ENCODE data around the gene CDH4.

Gene CDH4

DNA sequence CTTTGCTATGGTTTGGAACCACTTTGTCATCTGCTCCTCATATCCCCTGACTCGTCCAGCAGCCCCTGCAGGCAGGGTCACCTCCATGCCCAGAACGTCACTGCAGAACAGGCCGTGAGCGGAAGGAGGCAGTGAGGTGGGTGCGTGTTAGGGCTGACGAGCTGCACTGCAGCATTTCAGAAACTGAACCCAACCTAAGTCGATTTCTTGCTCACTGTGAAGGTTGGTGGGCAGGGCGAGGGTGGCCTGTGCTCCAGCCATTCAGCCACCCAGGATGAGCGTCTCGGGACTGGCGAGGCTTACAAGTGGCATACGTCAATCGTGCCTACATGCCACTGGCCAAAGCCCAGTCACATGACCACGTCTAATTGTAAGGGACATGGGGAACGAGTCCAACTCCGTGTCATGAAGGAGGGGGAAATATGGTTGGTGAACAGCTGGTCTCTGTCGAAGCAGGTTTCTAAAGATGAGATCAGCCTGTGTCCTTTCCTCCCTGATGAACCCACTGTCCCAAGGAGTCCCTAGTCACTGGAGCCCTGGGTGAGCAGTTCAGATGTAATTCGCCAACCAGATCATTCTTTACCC lies 524.5 kb downstream of the CDH4 start:
- DNase-seq (ENCODE audit: insufficient read length, low spot score) = no peak
- TF ChIP-seq POLR2A (IDR thresholded peaks at IDR 0.05; ENCODE audit: low read depth, low read length) = no peak
- FAIRE-seq = no peak

DNA sequence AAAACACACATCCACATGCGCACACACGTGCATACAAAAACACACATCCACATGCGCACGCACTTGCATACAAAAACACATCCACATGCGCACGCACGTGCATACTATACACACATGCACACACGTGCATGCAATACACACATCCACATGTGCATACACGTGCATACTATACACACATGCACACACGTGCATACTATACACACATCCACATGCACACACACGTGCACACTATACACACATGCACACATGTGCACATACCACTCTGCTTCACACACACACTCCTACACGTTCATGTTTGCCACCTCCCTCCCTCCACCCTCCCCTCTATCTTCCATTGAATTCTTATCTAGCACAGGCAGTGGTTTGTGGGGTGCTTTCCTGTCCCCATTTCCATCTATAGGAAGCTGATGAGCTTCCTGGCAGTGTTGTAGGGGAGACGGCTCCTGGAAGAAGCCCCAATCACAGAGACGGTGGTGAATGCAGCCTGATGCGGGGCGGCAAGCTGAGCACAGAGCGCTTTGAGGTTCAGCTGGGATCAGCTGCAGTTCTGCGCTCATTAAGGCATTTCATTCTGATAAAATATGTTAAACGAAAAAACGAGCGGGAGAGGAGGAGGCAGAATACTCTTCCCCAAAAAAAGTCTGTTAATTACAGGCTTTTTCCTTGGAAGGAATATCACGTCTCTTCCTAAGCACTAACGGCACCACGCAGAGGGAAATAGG lies 525.9 kb downstream of the CDH4 start:
- no peak for TF ChIP-seq POLR2A (IDR thresholded peaks at IDR 0.05; ENCODE audit: low read depth, low read length)
- FAIRE-seq (no peak), DNase-seq (ENCODE audit: insufficient read length, low spot score) (no peak)

DNA sequence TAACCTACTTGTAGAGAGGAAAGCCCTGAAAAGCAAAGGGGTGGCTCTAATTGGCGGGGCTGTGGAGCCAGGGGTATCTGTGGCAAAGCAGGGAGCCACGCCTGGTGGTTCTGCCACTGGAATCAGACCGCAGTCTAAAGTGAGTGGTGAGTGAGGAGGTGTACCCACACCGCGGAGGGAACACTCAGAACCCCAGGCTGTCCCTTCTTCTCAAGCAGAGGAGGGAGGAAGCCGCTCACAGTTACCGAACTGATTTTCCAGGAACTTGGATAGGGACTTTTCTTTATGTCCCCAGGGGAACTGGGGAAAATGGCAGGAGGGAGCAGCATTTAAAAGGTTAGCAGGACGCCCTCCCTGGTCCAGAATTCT lies 526.4 kb downstream of the CDH4 start:
- FAIRE-seq (no peak), DNase-seq (ENCODE audit: insufficient read length, low spot score) (no peak)
- TF ChIP-seq POLR2A (IDR thresholded peaks at IDR 0.05; ENCODE audit: low read depth, low read length) = no peak

DNA sequence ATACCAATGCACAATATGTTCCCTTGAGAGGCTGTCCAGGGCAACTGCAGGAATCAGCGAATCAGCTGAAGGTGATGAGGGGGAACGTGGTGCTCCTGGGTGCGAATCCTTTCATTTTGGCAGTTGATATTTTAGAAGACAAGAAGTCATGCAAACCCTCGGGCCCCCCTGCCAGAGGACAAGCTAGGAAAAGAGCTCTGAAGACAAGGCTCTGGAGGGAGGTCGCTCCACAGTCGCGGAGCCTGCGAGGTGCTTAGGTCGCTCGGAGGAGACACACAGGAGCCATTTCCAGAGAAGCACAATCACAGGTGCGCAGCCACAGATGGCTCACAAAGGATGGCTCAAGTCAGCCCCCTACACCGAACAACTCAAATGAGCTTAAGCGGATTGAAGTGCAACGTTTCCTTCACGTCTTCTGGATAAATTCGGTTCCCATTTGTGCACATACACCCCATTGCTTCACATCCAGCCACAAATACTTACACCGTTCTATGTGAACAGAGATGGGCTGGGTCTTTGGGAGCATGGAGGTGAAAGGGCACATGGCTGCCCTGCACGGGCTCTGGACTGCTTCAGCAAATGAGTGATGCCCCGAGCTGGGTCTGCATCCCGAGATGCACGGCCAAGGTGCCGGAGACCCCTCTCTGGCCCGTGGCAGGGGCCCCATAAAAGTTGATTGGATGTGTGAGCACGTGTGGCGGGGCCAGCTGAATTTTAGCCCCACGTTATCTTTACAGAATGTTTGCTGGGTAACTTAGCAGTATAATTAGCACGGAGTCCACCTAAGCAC lies 527.3 kb downstream of the CDH4 start:
- TF ChIP-seq POLR2A (IDR thresholded peaks at IDR 0.05; ENCODE audit: low read depth, low read length) = no peak
- no peak for DNase-seq (ENCODE audit: insufficient read length, low spot score)
- no peak for FAIRE-seq

DNA sequence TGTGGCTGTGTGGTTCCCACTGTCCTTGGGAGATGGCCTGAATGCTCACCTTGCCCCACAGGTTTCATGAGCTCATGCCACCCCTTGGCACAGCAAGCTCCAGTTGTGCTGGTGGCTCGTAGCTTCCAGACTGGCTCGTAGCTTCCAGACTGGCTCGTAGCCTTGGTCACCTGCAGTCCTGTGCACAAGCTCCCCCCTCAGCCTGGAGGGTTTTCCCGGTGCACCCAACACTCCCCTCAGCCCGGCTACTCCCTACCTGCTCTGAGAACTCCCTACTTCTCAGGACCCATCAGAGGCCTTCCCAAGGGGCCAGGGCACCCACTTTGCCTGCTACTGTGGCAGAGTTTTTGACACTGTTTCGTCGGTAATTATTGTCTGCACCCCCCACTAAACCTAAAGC lies 528.0 kb downstream of the CDH4 start:
- no peak for TF ChIP-seq POLR2A (IDR thresholded peaks at IDR 0.05; ENCODE audit: low read depth, low read length)
- DNase-seq (ENCODE audit: insufficient read length, low spot score) (no peak), FAIRE-seq (no peak)

DNA sequence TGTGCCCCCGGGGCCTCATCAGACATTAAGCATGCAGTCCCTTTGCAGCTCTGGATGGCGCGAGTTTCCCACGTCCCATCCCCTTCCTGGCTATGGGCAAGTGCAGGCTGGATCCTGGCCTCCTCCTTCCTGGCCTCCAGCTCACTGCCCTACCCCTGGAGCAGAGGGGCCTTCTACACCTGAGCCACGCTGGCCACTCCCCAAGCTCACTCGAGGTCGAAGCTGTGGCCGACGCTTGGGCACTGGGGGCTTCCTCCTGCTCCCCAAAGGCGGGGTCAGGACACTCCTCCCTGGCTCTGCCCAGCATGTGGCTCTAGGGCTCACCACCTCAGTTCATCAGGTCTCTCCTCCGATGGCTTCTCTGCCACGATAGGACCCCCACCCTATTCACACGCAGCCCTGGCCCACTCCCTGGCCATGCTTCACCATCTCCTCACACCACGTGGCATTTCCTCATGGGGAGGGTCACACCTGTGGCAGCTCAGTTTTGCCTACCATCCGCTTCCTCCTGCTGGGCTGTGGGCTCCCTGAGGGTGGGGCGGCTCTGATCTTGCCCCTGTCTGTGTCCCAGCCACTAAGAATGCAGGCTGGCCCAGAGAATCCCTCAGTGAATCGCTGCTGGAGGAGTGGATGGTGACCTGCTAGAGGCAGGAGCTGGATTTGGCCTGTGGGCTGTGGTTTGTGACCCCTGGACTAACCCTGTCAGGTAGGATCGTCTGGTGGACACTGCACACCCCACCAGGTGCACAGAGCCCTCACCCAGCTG lies 532.9 kb downstream of the CDH4 start:
- no peak for TF ChIP-seq POLR2A (IDR thresholded peaks at IDR 0.05; ENCODE audit: low read depth, low read length)
- no peak for FAIRE-seq
- DNase-seq (ENCODE audit: insufficient read length, low spot score) = no peak

DNA sequence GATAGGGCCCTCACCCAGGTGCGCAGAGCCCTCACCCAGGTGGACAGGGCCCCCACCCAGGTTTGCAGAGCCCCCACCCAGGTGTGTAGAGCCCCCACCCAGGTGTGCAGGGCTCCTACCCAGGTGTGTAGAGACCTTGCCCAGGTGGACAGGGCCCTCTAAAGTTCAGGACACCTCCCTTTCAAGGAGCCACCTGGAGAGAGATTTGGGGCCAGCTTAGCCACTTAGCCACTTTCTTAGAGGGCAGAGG lies 533.4 kb downstream of the CDH4 start:
- FAIRE-seq (no peak), DNase-seq (ENCODE audit: insufficient read length, low spot score) (no peak)
- no peak for TF ChIP-seq POLR2A (IDR thresholded peaks at IDR 0.05; ENCODE audit: low read depth, low read length)

DNA sequence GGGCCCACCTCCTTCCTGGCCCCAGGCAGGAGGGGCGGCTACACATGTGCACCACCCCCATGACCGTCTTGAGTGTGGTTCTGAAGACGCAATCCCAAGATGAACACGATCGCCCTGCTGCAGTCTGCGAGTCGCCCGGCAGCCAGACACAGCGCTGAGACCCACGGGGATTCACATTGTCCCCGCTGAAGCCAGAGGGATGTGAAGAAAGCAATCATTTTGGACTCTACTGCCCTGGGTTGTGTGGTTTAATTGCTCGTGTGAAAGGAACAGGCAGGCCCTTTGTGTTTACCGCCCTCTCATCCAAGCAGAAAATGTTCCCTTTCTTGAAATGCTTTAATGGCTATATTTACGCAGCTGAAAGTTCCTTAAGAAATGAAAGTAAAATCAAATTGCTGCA lies 534.2 kb downstream of the CDH4 start:
- FAIRE-seq = no peak
- DNase-seq (ENCODE audit: insufficient read length, low spot score) = no peak

DNA sequence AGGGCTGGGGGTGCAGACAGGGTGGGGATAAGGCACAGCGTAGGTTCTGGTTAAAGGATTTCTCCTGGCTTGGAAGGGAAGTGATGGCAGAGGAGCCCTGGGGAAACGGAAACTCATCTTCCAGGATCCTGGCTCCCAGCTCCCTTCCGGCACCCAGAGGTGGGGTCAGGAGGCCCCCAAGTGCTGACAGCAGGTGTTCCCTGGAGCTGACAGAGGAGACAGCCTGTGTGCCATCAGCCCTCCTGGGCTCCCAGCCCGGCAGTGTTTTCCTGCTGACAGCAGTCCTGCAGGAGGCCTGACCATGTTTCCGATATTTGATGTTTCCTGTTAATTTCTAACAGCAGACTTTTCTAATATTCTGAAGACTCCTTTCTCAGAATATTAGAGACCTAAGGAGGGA lies 536.3 kb downstream of the CDH4 start:
- no peak for TF ChIP-seq POLR2A (IDR thresholded peaks at IDR 0.05; ENCODE audit: low read depth, low read length)
- FAIRE-seq = no peak
- no peak for DNase-seq (ENCODE audit: insufficient read length, low spot score)

More for the DNA sequence above, 534.2 kb downstream of the CDH4 start:
- TF ChIP-seq POLR2A (IDR thresholded peaks at IDR 0.05; ENCODE audit: low read depth, low read length) = no peak

DNA sequence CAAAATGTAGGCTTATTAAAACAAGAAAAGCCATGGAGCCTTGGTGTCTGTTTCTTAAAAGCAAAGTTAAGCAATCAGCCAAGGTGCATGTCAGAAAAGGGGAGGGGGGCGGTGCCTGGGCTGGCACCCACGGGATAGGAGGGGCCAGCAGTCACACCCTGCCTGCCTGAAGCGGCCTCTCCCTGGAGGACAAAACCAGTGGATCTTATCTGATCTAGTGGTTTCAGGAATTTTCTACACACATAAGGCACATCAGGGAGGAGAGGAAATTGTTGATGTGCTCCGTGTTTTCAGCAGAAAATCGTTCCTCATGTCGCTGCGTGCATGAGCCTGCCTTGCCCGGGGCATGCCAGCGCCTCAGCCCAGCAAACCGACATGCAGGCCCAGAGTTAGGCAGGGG lies 537.3 kb downstream of the CDH4 start:
- no peak for TF ChIP-seq POLR2A (IDR thresholded peaks at IDR 0.05; ENCODE audit: low read depth, low read length)
- FAIRE-seq = no peak
- no peak for DNase-seq (ENCODE audit: insufficient read length, low spot score)

DNA sequence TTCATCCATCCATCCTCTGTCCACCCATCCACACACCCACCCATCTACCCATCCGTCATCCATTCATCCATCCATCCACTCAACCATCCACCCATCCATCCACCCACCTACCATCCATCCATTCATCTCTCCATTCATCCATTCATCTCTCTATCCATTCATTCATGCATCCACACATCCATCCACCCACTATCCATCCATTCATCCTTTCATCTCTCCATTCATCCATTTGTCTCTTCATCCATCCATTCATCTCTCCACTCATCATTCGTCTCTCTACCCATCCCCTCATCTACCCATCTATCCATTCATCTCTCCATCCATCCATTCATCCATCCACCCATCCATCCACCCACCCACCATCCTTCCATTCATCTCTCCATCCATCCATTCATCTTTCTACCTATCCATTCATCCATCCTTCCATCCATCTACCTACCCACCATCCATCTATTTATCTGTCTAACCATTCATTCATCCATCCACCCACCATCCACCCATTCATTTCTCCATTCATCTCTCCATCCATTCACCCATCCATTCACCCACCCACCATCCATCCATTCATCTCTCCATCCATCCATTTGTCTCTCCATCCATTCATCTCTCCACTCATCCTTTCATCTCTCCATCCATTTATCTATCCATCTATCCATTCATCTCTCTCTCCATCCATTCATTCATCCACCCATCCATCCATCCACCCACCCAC lies 538.2 kb downstream of the CDH4 start:
- no peak for TF ChIP-seq POLR2A (IDR thresholded peaks at IDR 0.05; ENCODE audit: low read depth, low read length)
- FAIRE-seq (no peak), DNase-seq (ENCODE audit: insufficient read length, low spot score) (no peak)

DNA sequence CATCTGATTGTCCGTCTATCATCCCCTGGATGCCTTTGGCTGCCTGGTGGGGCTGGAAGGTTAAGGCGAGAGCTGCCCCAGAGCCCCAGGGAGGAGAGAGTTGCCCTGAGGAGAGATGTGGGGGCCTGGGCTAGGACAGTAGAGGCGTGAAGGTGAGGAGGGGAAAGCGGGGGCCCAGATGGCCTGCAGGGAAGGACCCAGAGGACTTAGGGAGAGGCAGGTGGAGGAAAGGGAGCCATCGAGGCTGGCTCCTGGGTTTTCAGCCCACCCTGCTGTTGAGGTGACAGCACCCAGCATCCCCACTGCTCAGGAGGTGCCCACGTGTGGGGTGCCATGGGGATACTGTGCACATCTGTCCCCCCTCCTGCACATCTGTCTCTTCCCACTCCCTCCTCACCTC lies 539.9 kb downstream of the CDH4 start:
- DNase-seq (ENCODE audit: insufficient read length, low spot score) (no peak), FAIRE-seq (no peak)
- no peak for TF ChIP-seq POLR2A (IDR thresholded peaks at IDR 0.05; ENCODE audit: low read depth, low read length)

DNA sequence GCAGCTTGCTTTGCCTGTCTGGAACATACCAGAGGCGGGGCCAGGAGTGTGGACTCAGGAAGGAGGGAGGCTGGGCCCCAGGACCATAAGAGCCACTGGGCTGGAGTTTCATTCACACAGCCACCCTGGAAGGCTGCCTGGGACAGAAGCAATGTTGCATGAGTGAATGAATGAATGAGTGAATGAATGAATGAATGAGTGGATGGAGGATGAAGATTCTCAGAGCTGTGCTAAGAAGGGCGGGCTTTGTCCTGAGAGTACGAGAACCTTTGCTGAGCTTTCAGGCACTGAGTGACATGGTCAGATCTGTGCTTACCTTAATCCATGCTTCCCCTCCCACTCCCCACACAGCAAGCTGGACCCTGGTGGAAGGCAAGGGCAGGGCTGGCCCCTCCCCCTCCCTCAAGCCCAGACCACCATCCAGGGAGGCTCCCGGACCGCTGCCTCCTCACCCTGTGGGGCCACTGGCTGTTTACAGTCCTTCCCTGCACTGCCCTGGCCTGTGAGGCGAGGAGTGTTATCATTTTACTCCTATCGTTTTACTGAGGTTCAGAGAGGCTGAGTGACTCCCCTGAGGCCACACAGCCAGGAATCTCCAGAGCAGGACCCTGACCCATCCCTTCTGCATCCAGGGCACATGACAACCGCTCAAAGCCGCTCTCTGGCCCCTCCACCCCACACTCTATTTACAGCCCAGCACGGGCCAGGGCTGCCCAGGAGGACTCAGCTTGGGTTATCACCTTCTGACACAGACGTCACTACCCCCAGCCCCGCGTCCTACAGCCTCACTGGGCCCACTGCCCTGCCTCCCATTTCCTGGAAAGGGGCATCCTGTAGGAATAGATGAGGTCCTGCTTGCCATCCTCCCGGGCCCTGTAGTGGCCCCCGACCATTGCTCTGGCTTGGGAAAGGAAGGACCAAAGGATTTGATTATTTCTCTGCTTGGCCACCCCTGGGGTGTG lies 543.9 kb downstream of the CDH4 start:
- FAIRE-seq = no peak
- DNase-seq (ENCODE audit: insufficient read length, low spot score) = no peak
- TF ChIP-seq POLR2A (IDR thresholded peaks at IDR 0.05; ENCODE audit: low read depth, low read length) = no peak

Measured in H54 (cell line).